CD4-positive, alpha-beta T cell (primary cell): ENCODE data around the gene ITPKB. TPM values are rescaled to one million over a fixed set of nuclear protein-coding genes. Genes with fewer than 3 reads are reported as not detected.

Experiments
- ATAC-seq: fragments of 200-7000 bp; cut with Tn5 transposase; one replicate; pipeline ENCODE4 v1.10.0; 2022; ENCODE audit warnings: mild to moderate bottlenecking; ENCODE audit not compliant: poor library complexity
- CTCF ChIA-PET: fragments of 350-600 bp; sonication (Branson Sonifier 250); formaldehyde crosslinking; loops from one replicate; lab custom pipeline; 2021; ENCODE audit warnings: antibody characterized with exemption, inconsistent platforms; lab: Charles Lee
- POLR2A ChIA-PET: fragments of 350-600 bp; sonication (Branson Sonifier 250); formaldehyde crosslinking; loops from one replicate; lab custom pipeline; 2021; ENCODE audit warnings: antibody characterized with exemption, inconsistent platforms; lab: Charles Lee
- DNase-seq, 14 experiments: peaks; one replicate each; pipeline ENCODE4 v3.0.0-alpha.2; 2013 to 2020; ENCODE audit warnings: mixed read lengths in 2 of 14
- H3K27ac ChIP-seq, 2 donors: one replicate each; pipeline versions ENCODE4 v1.5.1 to v1.7.0; 2013; ENCODE audit warnings: low read length in 2 of 2, low read depth in 1 of 2, mild to moderate bottlenecking in 1 of 2
- H3K27me3 ChIP-seq, 2 experiments: 1 replicate in 1 of 2; 2 replicates in 1 of 2; pipeline versions ENCODE4 v1.6.1 to v1.7.0; 2013; ENCODE audit warnings: low read length in 2 of 2, control low read depth in 1 of 2, mild to moderate bottlenecking in 1 of 2, moderate library complexity in 1 of 2; ENCODE audit not compliant: insufficient read depth in 2 of 2, control insufficient read depth in 1 of 2
- H3K36me3 ChIP-seq: one replicate; pipeline ENCODE4 v1.6.1; 2013; ENCODE audit warnings: low read length, control low read depth; ENCODE audit not compliant: insufficient read depth
- H3K4me1 ChIP-seq: one replicate; pipeline ENCODE4 v1.6.1; 2013; ENCODE audit warnings: low read length, control low read depth; ENCODE audit not compliant: insufficient read depth
- H3K4me3 ChIP-seq: one replicate; pipeline ENCODE4 v1.5.1; 2013; ENCODE audit warnings: mild to moderate bottlenecking, low read length, moderate library complexity
- H3K9me3 ChIP-seq, 2 experiments: 1 replicate in 1 of 2; 2 replicates in 1 of 2; pipeline versions ENCODE4 v1.6.1 to v1.7.0; 2013; ENCODE audit warnings: low read length in 2 of 2, mild to moderate bottlenecking in 2 of 2, control low read depth in 1 of 2, moderate library complexity in 1 of 2; ENCODE audit not compliant: control insufficient read depth in 1 of 2, insufficient read depth in 1 of 2
- H3K27ac Mint-ChIP-seq: one replicate; pipeline ENCODE4 v1.8.0; 2020; ENCODE audit warnings: mixed read lengths
- H3K27me3 Mint-ChIP-seq: one replicate; pipeline ENCODE4 v1.8.0; 2021; ENCODE audit warnings: mixed read lengths
- H3K36me3 Mint-ChIP-seq: one replicate; pipeline ENCODE4 v1.8.0; 2021; ENCODE audit warnings: low read depth, mixed read lengths
- H3K4me1 Mint-ChIP-seq: one replicate; pipeline ENCODE4 v1.8.0; 2021; ENCODE audit warnings: low read depth, mixed read lengths
- H3K4me3 Mint-ChIP-seq: one replicate; pipeline ENCODE4 v1.8.0; 2020; ENCODE audit warnings: mild to moderate bottlenecking, mixed read lengths
- H3K9me3 Mint-ChIP-seq: one replicate; pipeline ENCODE4 v1.8.0; 2020; ENCODE audit warnings: mixed read lengths
- CTCF ChIP-seq: fragments of 200-600 bp; IDR thresholded peaks from one replicate; pipeline ENCODE4 v1.8.0; 2022; ENCODE audit warnings: antibody characterized with exemption, mild to moderate bottlenecking
- intact Hi-C, 2 experiments: fragments of 100-400 bp; cut with DNase I in 1 of 2; cut with micrococcal nuclease in 1 of 2; formaldehyde crosslinking; loops; one replicate each; pipeline versions ENCODE4 v1.15.1 to v1.9.0; 2023 to 2025; cut with DNase I, micrococcal nuclease
- total RNA-seq, 174 experiments: library from RNA in 2 of 174; stranded (reverse) in 2 of 174; gene quantifications; one replicate each; pipeline ENCODE4 v1.2.3 and lab custom pipeline; 2021 to 2026

ITPKB gene
- total RNA-seq, 2 experiments from 2014 or later = 565 to 583 TPM

- Mint-ChIP-seq H3K9me3 (no peaks in the 10 kb centered on the region), H3K27me3 (no peaks in the 10 kb centered on the region), H3K4me1 (peaks cover 20% of the 10 kb centered on the region), H3K4me3 (no peak overlapping the region), H3K36me3 (peaks cover 78% of the 10 kb centered on the region), H3K27ac (no peak overlapping the region)
- Histone ChIP-seq H3K27ac (peak overlapping the region in 1 of 2 donors; percentile 21), H3K27me3 (no peaks in the 10 kb centered on the region), H3K36me3 (peaks cover 48% of the 10 kb centered on the region), H3K9me3 (no peaks in the 10 kb centered on the region), H3K4me1 (peaks cover 39% of the 10 kb centered on the region), H3K4me3 (no peak overlapping the region)
- CTCF ChIA-PET = interaction anchor here (0.6 to 2.3 kb wide), 8 partner anchors 12 to 178 kb away, joined by 4 to 13 read pairs (median 6); no protein-coding TSS in a partner anchor
- no peak for DNase-seq
- POLR2A ChIA-PET = interaction anchor here (0.9 to 1.2 kb wide), 2 partner anchors 27 to 89 kb away, joined by 3 read pairs; partner anchors contain the start of gene ITPKB
- intact Hi-C loops = loop anchor here in 1 of 2 experiments (5.0 kb wide), 2 partner anchors 37 to 87 kb away; partner anchors contain the start of gene ITPKB
- TF ChIP-seq CTCF = no peak
- no peak for ATAC-seq
Measured at GRCh38 chr1:226650236-226650841, 88.7 kb downstream of the ITPKB start.

GRCh38 chr1:226649780-226650179, 89.3 kb downstream of the ITPKB start:
- Histone ChIP-seq H3K9me3 (no peaks in the 10 kb centered on the region), H3K4me1 (peaks cover 45% of the 10 kb centered on the region), H3K27me3 (no peaks in the 10 kb centered on the region), H3K4me3 (no peak overlapping the region), H3K36me3 (peaks cover 54% of the 10 kb centered on the region), H3K27ac (no peak overlapping the region)
- peaks cover 84% of the 10 kb centered on the region for H3K36me3 Mint-ChIP-seq
- CTCF ChIA-PET = interaction anchor here (0.6 to 2.3 kb wide), 8 partner anchors 12 to 178 kb away, joined by 4 to 13 read pairs (median 6); no protein-coding TSS in a partner anchor
- intact Hi-C loops = loop anchor here (1.0 to 5.0 kb wide), 3 partner anchors 38 to 88 kb away; partner anchors contain the start of gene ITPKB (in 1 of the 2)
- H3K4me3 Mint-ChIP-seq = peak overlapping the region; percentile 12
- H3K27me3 Mint-ChIP-seq = no peaks in the 10 kb centered on the region
- peaks cover 26% of the 10 kb centered on the region for H3K4me1 Mint-ChIP-seq
- H3K9me3 Mint-ChIP-seq = no peaks in the 10 kb centered on the region
- H3K27ac Mint-ChIP-seq = no peak overlapping the region
- ATAC-seq (peak; percentile 14), DNase-seq (peak in 9 of 14 experiments; percentile 34 to 72 (median 53))
- POLR2A ChIA-PET = interaction anchor here (1.2 kb wide), 1 partner anchor 89 kb away, joined by 3 read pairs; the partner anchor contains the start of gene ITPKB
- TF ChIP-seq CTCF = peak; percentile 42

- POLR2A ChIA-PET = interaction anchor here (1.2 kb wide), 1 partner anchor 90 kb away, joined by 3 read pairs; the partner anchor contains the start of gene ITPKB
- Histone ChIP-seq H3K4me3 (no peak overlapping the region), H3K9me3 (no peaks in the 10 kb centered on the region), H3K27ac (peak overlapping the region in 1 of 2 donors; percentile 73), H3K4me1 (peaks cover 50% of the 10 kb centered on the region), H3K27me3 (no peaks in the 10 kb centered on the region), H3K36me3 (peaks cover 59% of the 10 kb centered on the region)
- intact Hi-C loops = loop anchor here in 1 of 2 experiments (1.0 kb wide), 1 partner anchor 38 kb away; no protein-coding TSS in a partner anchor
- Mint-ChIP-seq H3K4me1 (peaks cover 31% of the 10 kb centered on the region), H3K27me3 (no peaks in the 10 kb centered on the region), H3K9me3 (no peaks in the 10 kb centered on the region), H3K27ac (no peak overlapping the region), H3K36me3 (peaks cover 85% of the 10 kb centered on the region), H3K4me3 (peak overlapping the region; percentile 58)
- ATAC-seq = no peak
- DNase-seq = no peak
- TF ChIP-seq CTCF = no peak
- CTCF ChIA-PET = interaction anchor here (0.9 to 2.3 kb wide), 6 partner anchors 13 to 179 kb away, joined by 4 to 13 read pairs (median 8); no protein-coding TSS in a partner anchor
Measured at GRCh38 chr1:226649244-226649643, 89.8 kb downstream of the ITPKB start.
